NCI-H510A treated with DMSO at 0.1 percent for 48 hours (cell line): Measurements from ENCODE around the gene FBLL1.
"Not testable (repeated sequence)": the region's sequence is repeated elsewhere in the genome, so short reads cannot be mapped to it uniquely, and the experiment has no call there.

Experiments
- DNase-seq: peaks from one replicate; lab custom pipeline; 2025; lab: John Stamatoyannopoulos, UW

The FBLL1 gene

GRCh38 chr5:168528521-168529373, at the start of gene FBLL1:
Gene FBLL1 (plus strand): TSS chr5:168529305. CDS start chr5:168529505, 200 bp downstream.
- DNase-seq = peak; percentile 3

- no peak for DNase-seq
Observed at GRCh38 chr5:168480601-168481000, 48.5 kb upstream of the FBLL1 start.

- no peak for DNase-seq
Observed at GRCh38 chr5:168481330-168481788, 47.7 kb upstream of the FBLL1 start.

GRCh38 chr5:168482361-168482760, 46.7 kb upstream of the FBLL1 start:
- no peak for DNase-seq

GRCh38 chr5:168486136-168486879, 42.8 kb upstream of the FBLL1 start, which contains the start of gene RARS1:
Gene RARS1 (plus strand): TSS chr5:168486471. CDS start chr5:168486499, 28 bp downstream.
- DNase-seq = peak; percentile 78

GRCh38 chr5:168489059-168489458, 40.0 kb upstream of the FBLL1 start:
- DNase-seq = no peak

- no peak for DNase-seq
Observed at GRCh38 chr5:168494057-168494555, 35.0 kb upstream of the FBLL1 start.

- DNase-seq = no peak
Observed at GRCh38 chr5:168502563-168503237, 26.4 kb upstream of the FBLL1 start.

GRCh38 chr5:168513861-168514428, 15.2 kb upstream of the FBLL1 start:
- no peak for DNase-seq

GRCh38 chr5:168525856-168526255, 3.2 kb upstream of the FBLL1 start:
- DNase-seq = no peak

GRCh38 chr5:168527756-168528295, 1.3 kb upstream of the FBLL1 start:
- DNase-seq = no peak

GRCh38 chr5:168529374-168530234, 499 bp downstream of the FBLL1 start:
- DNase-seq = peak; percentile 2

- no peak for DNase-seq
Observed at GRCh38 chr5:168530621-168531150, 1.6 kb downstream of the FBLL1 start.

GRCh38 chr5:168531191-168531590, 2.1 kb downstream of the FBLL1 start:
- DNase-seq = no peak

GRCh38 chr5:168531987-168532864, 3.1 kb downstream of the FBLL1 start:
- no peak for DNase-seq

- DNase-seq = not testable (repeated sequence)
Observed at GRCh38 chr5:168534351-168534750, 5.2 kb downstream of the FBLL1 start.

- no peak for DNase-seq
Observed at GRCh38 chr5:168537176-168537575, 8.1 kb downstream of the FBLL1 start.

- DNase-seq = no peak
Observed at GRCh38 chr5:168549554-168549953, 20.4 kb downstream of the FBLL1 start.

- DNase-seq = no peak
Observed at GRCh38 chr5:168550656-168551055, 21.6 kb downstream of the FBLL1 start.
